Suppressor macrophage (primary cell): ENCODE measurements around the gene SPC24.
"Not testable (repeated sequence)": the region's sequence is repeated elsewhere in the genome, so short reads cannot be mapped to it uniquely, and the experiment has no call there.

Source experiments
- DNase-seq, 4 experiments: peaks; one replicate each; pipeline ENCODE4 v3.0.0-alpha.2; 2020 to 2022

SPC24 gene

GRCh38 chr19:11123114-11123513 is 32.5 kb downstream of the SPC24 start:
- DNase-seq, result no peak

GRCh38 chr19:11121963-11122362 is 33.6 kb downstream of the SPC24 start:
- not testable (repeated sequence) for DNase-seq

- no peak for DNase-seq
Observed at GRCh38 chr19:11116507-11116906, 39.1 kb downstream of the SPC24 start.

- no peak for DNase-seq
Observed at GRCh38 chr19:11115895-11116446, 39.6 kb downstream of the SPC24 start.

GRCh38 chr19:11115042-11115441 is 40.5 kb downstream of the SPC24 start:
- no peak for DNase-seq

- DNase-seq, result no peak
Observed at GRCh38 chr19:11113140-11113708, 42.4 kb downstream of the SPC24 start.

GRCh38 chr19:11111771-11112144 is 43.8 kb downstream of the SPC24 start:
- DNase-seq, result no peak

- no peak for DNase-seq
Observed at GRCh38 chr19:11111117-11111770, 44.3 kb downstream of the SPC24 start.

- DNase-seq, result no peak
Observed at GRCh38 chr19:11108746-11109145, 46.8 kb downstream of the SPC24 start.

GRCh38 chr19:11106477-11106876 is 49.1 kb downstream of the SPC24 start:
- no peak for DNase-seq

- DNase-seq, result no peak
Observed at GRCh38 chr19:11105014-11105636, 50.5 kb downstream of the SPC24 start.

GRCh38 chr19:11103667-11104066 is 51.9 kb downstream of the SPC24 start:
- DNase-seq, result not testable (repeated sequence)

- no peak for DNase-seq
Observed at GRCh38 chr19:11102944-11103343, 52.6 kb downstream of the SPC24 start.

GRCh38 chr19:11101057-11101456 is 54.5 kb downstream of the SPC24 start:
- DNase-seq, result no peak

- no peak for DNase-seq
Observed at GRCh38 chr19:11100049-11100448, 55.5 kb downstream of the SPC24 start.

- DNase-seq, result no peak
Observed at GRCh38 chr19:11098861-11099260, 56.7 kb downstream of the SPC24 start.

- no peak for DNase-seq
Observed at GRCh38 chr19:11098327-11098726, 57.3 kb downstream of the SPC24 start.

- DNase-seq, result not testable (repeated sequence)
Observed at GRCh38 chr19:11097367-11097766, 58.2 kb downstream of the SPC24 start.

GRCh38 chr19:11096210-11096841 is 59.3 kb downstream of the SPC24 start:
- DNase-seq, result peak in 2 of 4 experiments; percentile 35 to 38
